ENCODE data around the gene STAC2. TPM values are rescaled to one million over a fixed set of nuclear protein-coding genes. Genes with fewer than 3 reads are reported as not detected.
A peak's percentile ranks its signal among the peaks of the same experiment; 100 is the strongest.

STAC2 gene
- polyA plus RNA-seq, 3 donors: not detected

- Mint-ChIP-seq H3K27me3 (ENCODE audit: low read depth in 3 of 3) (peaks cover 0 to 3% (median 3%) of the 10 kb centered on the region in 3 donors), H3K9me3 (peaks cover 0 to 7% (median 3%) of the 10 kb centered on the region in 7 donors), H3K4me3 (peak within 1 kb of the TSS; percentile 98 to 99), H3K36me3 (no peaks in the 10 kb centered on the region), H3K27ac (peak within 1 kb of the TSS; percentile 46 to 88 (median 77)), H3K4me1 (peaks cover 71% of the 10 kb centered on the region)
- Histone ChIP-seq H3K4me3 (replicated peaks in 1 of 3; ENCODE audit: low read depth in 2 of 3, low read length in 3 of 3) (peak within 1 kb of the TSS; percentile 56 to 92 (median 72)), H3K79me2 (ENCODE audit: insufficient read depth, low read length) (peaks cover 14% of the 10 kb centered on the region), H4K20me1 (ENCODE audit: insufficient read depth, low read length) (no peaks in the 10 kb centered on the region), H3K4me1 (ENCODE audit: control insufficient read depth in 1 of 2, insufficient read depth in 2 of 2, low read length in 2 of 2) (peaks cover 60 to 75% of the 10 kb centered on the region in 2 donors), H3K9me3 (replicated peaks in 1 of 2; ENCODE audit: control insufficient read depth in 1 of 2, insufficient read depth in 1 of 2, low read length in 2 of 2) (no peaks in the 10 kb centered on the region), H3K4me2 (replicated peaks; ENCODE audit: extremely low read depth, low read length, poor library complexity, severe bottlenecking) (peak within 1 kb of the TSS; percentile 85), H2AFZ (ENCODE audit: insufficient read depth, low read depth, low read length, poor library complexity, severe bottlenecking) (peak within 1 kb of the TSS; percentile 96), H3K27ac (ENCODE audit: low read depth in 1 of 2, low read length in 2 of 2) (peak within 1 kb of the TSS; percentile 3 to 46), H3K9ac (ENCODE audit: insufficient read depth, low read length, poor library complexity, severe bottlenecking) (peak within 1 kb of the TSS; percentile 58), H3K27me3 (ENCODE audit: control insufficient read depth in 2 of 2, insufficient read depth in 2 of 2, low read length in 2 of 2) (no peaks in the 10 kb centered on the region), H3K36me3 (replicated peaks in 1 of 2; ENCODE audit: control insufficient read depth in 1 of 2, insufficient read depth in 2 of 2, low read length in 2 of 2) (no peaks in the 10 kb centered on the region)
- intact Hi-C loops (cut with micrococcal nuclease): loop anchor here (2.0 to 10.0 kb wide), 4 partner anchors 31 to 179 kb away; partner anchors contain the start of gene CACNB1 (in 1 of the 2)
- TF ChIP-seq CTCF (IDR thresholded peaks at IDR 0.05): no peak
- peak in 1 of 3 donors; percentile 46 for DNase-seq
- 23% methylated on average over 11 of the region's 17 CpGs for WGBS (ENCODE audit: insufficient coverage)
Measured at GRCh38 chr17:39165841-39166349, 59.9 kb downstream of the STAC2 start, which contains the start of gene ARL5C. ARL5C (minus strand) TSS chr17:39166161; CDS start chr17:39165760, 401 bp downstream.

GRCh38 chr17:39165178-39165840 is 60.4 kb downstream of the STAC2 start:
- Histone ChIP-seq H3K9me3 (replicated peaks in 1 of 2; ENCODE audit: control insufficient read depth in 1 of 2, insufficient read depth in 1 of 2, low read length in 2 of 2) (no peaks in the 10 kb centered on the region), H3K27me3 (ENCODE audit: control insufficient read depth in 2 of 2, insufficient read depth in 2 of 2, low read length in 2 of 2) (no peaks in the 10 kb centered on the region), H3K4me3 (replicated peaks in 1 of 3; ENCODE audit: low read depth in 2 of 3, low read length in 3 of 3) (peak overlapping the region; percentile 56 to 92 (median 72)), H3K4me1 (ENCODE audit: control insufficient read depth in 1 of 2, insufficient read depth in 2 of 2, low read length in 2 of 2) (peaks cover 65 to 77% of the 10 kb centered on the region in 2 donors), H3K9ac (ENCODE audit: insufficient read depth, low read length, poor library complexity, severe bottlenecking) (peak overlapping the region; percentile 58), H3K79me2 (ENCODE audit: insufficient read depth, low read length) (peaks cover 14% of the 10 kb centered on the region), H3K27ac (ENCODE audit: low read depth in 1 of 2, low read length in 2 of 2) (peak overlapping the region; percentile 3 to 46), H2AFZ (ENCODE audit: insufficient read depth, low read depth, low read length, poor library complexity, severe bottlenecking) (peak overlapping the region; percentile 96), H3K36me3 (replicated peaks in 1 of 2; ENCODE audit: control insufficient read depth in 1 of 2, insufficient read depth in 2 of 2, low read length in 2 of 2) (no peaks in the 10 kb centered on the region), H4K20me1 (ENCODE audit: insufficient read depth, low read length) (no peaks in the 10 kb centered on the region), H3K4me2 (replicated peaks; ENCODE audit: extremely low read depth, low read length, poor library complexity, severe bottlenecking) (peak overlapping the region; percentile 85)
- intact Hi-C loops (cut with micrococcal nuclease): loop anchor here (2.0 to 10.0 kb wide), 4 partner anchors 31 to 178 kb away; partner anchors contain the start of gene CACNB1 (in 1 of the 2)
- Mint-ChIP-seq H3K27me3 (ENCODE audit: low read depth in 3 of 3) (peaks cover 0 to 3% (median 2%) of the 10 kb centered on the region in 3 donors), H3K27ac (peak overlapping the region; percentile 46 to 88 (median 77)), H3K9me3 (peaks cover 0 to 7% (median 3%) of the 10 kb centered on the region in 7 donors), H3K4me3 (peak overlapping the region; percentile 98 to 99), H3K36me3 (no peaks in the 10 kb centered on the region), H3K4me1 (peaks cover 71% of the 10 kb centered on the region)
- TF ChIP-seq CTCF (IDR thresholded peaks at IDR 0.05): no peak
- WGBS (ENCODE audit: insufficient coverage): 5% methylated on average over 49 of the region's 51 CpGs
- no peak for DNase-seq

Measured in CD14-positive monocyte (primary cell).